ENCODE data around the gene TNFAIP8.

TNFAIP8 gene

DNA sequence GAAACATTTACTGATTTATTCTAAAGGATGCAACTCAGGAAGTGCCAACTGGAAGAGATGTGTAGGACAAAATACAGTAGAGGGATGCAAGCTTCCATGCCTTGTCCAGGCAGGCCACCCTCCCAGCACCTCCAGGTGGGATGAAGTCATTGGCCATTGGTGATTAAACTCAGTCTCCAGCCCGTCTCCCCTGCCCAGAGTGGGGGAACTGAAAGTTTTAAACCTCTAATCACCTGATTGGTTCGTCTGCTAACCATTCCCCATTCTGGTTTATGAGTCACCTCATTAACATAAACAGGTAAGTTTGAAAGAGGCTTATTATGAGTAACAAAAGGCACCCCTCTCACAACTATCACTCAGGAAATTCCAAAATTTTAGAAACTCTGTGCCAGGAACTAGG, 8.1 kb downstream of the TNFAIP8 start:
- H3K4me3 ChIP-seq (ENCODE audit: insufficient read depth, low read depth, low read length, poor library complexity, severe bottlenecking), result no peak overlapping the region
- no peaks in the 10 kb centered on the region for H3K9me3 ChIP-seq (ENCODE audit: control insufficient read depth, low read length)
- no peak for DNase-seq
- H3K27me3 ChIP-seq (replicated peaks; ENCODE audit: control insufficient read depth, insufficient read depth, low read length, poor library complexity, severe bottlenecking), result no peaks in the 10 kb centered on the region
- peaks cover 78% of the 10 kb centered on the region for H3K4me1 ChIP-seq (ENCODE audit: control insufficient read depth, insufficient read depth, low read length, poor library complexity, severe bottlenecking)
- no peak overlapping the region for H3K27ac ChIP-seq (ENCODE audit: insufficient read depth, low read length, poor library complexity, severe bottlenecking)
- H3K36me3 ChIP-seq (ENCODE audit: control insufficient read depth, insufficient read depth, low read length), result peaks cover 9% of the 10 kb centered on the region

DNA sequence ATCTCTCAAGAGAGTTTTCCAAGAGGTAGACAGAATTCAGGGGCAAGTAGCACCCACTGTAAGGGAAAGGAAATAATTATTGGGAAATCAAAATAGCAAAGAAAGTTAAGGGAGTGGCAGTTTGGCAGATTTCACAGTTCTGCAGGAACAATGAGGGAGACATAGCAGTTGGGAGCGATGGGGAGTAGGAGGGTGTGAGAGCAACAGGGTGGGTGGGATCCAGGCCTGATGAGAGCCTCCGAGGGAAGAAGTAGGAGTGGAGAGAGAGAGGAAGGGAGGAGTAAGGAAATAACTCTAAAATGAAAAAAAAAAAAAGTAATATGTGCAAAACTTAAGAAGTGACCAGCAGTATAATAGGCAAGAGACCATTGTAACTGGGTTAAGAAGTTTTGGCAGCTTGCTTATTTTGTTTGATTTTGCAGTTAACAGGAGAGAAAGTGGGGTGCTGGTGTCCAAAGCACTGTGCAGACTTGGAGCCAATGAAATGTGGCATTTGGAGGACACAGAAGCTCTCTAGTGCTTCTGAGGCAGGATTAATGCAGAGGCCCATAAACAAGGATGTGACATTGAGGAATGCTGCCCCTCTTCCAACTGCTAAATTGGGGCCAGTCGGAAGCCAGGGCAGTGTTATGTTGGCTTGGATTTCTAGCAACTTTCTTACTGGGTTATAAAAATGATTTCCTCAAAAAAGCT, 10.2 kb downstream of the TNFAIP8 start:
- peak overlapping the region; percentile 73 for H3K27ac ChIP-seq (ENCODE audit: insufficient read depth, low read length, poor library complexity, severe bottlenecking)

GRCh38 chr5:119366540-119366881, 10.7 kb downstream of the TNFAIP8 start:
- peaks cover 9% of the 10 kb centered on the region for H3K36me3 ChIP-seq (ENCODE audit: control insufficient read depth, insufficient read depth, low read length)

More for the DNA sequence above, 10.2 kb downstream of the TNFAIP8 start:
- DNase-seq, result no peak
- Histone ChIP-seq H3K4me1 (ENCODE audit: control insufficient read depth, insufficient read depth, low read length, poor library complexity, severe bottlenecking) (peaks cover 69% of the 10 kb centered on the region), H3K27me3 (replicated peaks; ENCODE audit: control insufficient read depth, insufficient read depth, low read length, poor library complexity, severe bottlenecking) (no peaks in the 10 kb centered on the region), H3K4me3 (ENCODE audit: insufficient read depth, low read depth, low read length, poor library complexity, severe bottlenecking) (no peak overlapping the region), H3K36me3 (ENCODE audit: control insufficient read depth, insufficient read depth, low read length) (peaks cover 9% of the 10 kb centered on the region), H3K9me3 (ENCODE audit: control insufficient read depth, low read length) (no peaks in the 10 kb centered on the region)

GRCh38 chr5:119367502-119368237, 11.9 kb downstream of the TNFAIP8 start:
- peaks cover 7% of the 10 kb centered on the region for H3K36me3 ChIP-seq (ENCODE audit: control insufficient read depth, insufficient read depth, low read length)
- H3K4me3 ChIP-seq (ENCODE audit: insufficient read depth, low read depth, low read length, poor library complexity, severe bottlenecking), result no peak overlapping the region
- H3K9me3 ChIP-seq (ENCODE audit: control insufficient read depth, low read length), result no peaks in the 10 kb centered on the region
- DNase-seq, result no peak
- H3K4me1 ChIP-seq (ENCODE audit: control insufficient read depth, insufficient read depth, low read length, poor library complexity, severe bottlenecking), result peaks cover 54% of the 10 kb centered on the region
- no peaks in the 10 kb centered on the region for H3K27me3 ChIP-seq (replicated peaks; ENCODE audit: control insufficient read depth, insufficient read depth, low read length, poor library complexity, severe bottlenecking)
- peak overlapping the region; percentile 73 for H3K27ac ChIP-seq (ENCODE audit: insufficient read depth, low read length, poor library complexity, severe bottlenecking)

More at GRCh38 chr5:119366540-119366881, 10.7 kb downstream of the TNFAIP8 start:
- H3K4me3 ChIP-seq (ENCODE audit: insufficient read depth, low read depth, low read length, poor library complexity, severe bottlenecking), result no peak overlapping the region
- no peaks in the 10 kb centered on the region for H3K9me3 ChIP-seq (ENCODE audit: control insufficient read depth, low read length)
- no peaks in the 10 kb centered on the region for H3K27me3 ChIP-seq (replicated peaks; ENCODE audit: control insufficient read depth, insufficient read depth, low read length, poor library complexity, severe bottlenecking)
- peaks cover 66% of the 10 kb centered on the region for H3K4me1 ChIP-seq (ENCODE audit: control insufficient read depth, insufficient read depth, low read length, poor library complexity, severe bottlenecking)
- peak in 1 of 3 donors; percentile 9 for DNase-seq
- H3K27ac ChIP-seq (ENCODE audit: insufficient read depth, low read length, poor library complexity, severe bottlenecking), result peak overlapping the region; percentile 73

DNA sequence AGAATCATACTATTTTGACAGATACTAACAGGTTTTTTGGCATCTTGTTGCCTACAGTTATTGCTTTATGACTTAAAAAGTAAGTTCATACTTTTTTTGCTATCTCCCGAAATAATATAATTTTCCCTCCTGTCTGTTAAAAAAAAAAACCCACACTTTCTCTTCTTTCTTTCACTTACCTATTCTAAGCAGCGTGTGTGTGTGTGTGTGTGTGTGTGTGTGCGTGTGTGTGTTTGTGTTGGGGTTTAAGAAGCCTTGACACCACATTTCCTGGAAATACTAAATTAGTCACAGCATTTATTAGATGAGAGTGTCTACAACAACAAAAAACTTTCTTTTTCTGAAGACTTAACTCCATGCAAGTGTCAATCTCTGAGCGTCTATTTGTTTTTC, 12.4 kb downstream of the TNFAIP8 start:
- H3K4me3 ChIP-seq (ENCODE audit: insufficient read depth, low read depth, low read length, poor library complexity, severe bottlenecking), result peak overlapping the region; percentile 15
- H3K27me3 ChIP-seq (replicated peaks; ENCODE audit: control insufficient read depth, insufficient read depth, low read length, poor library complexity, severe bottlenecking), result no peaks in the 10 kb centered on the region
- peak in 1 of 3 donors; percentile 35 for DNase-seq
- peaks cover 50% of the 10 kb centered on the region for H3K4me1 ChIP-seq (ENCODE audit: control insufficient read depth, insufficient read depth, low read length, poor library complexity, severe bottlenecking)
- peaks cover 6% of the 10 kb centered on the region for H3K36me3 ChIP-seq (ENCODE audit: control insufficient read depth, insufficient read depth, low read length)
- no peaks in the 10 kb centered on the region for H3K9me3 ChIP-seq (ENCODE audit: control insufficient read depth, low read length)
- H3K27ac ChIP-seq (ENCODE audit: insufficient read depth, low read length, poor library complexity, severe bottlenecking), result peak overlapping the region; percentile 73

- Histone ChIP-seq H3K27ac (ENCODE audit: insufficient read depth, low read length, poor library complexity, severe bottlenecking) (peak overlapping the region; percentile 19), H3K27me3 (replicated peaks; ENCODE audit: control insufficient read depth, insufficient read depth, low read length, poor library complexity, severe bottlenecking) (no peaks in the 10 kb centered on the region), H3K4me1 (ENCODE audit: control insufficient read depth, insufficient read depth, low read length, poor library complexity, severe bottlenecking) (peaks cover 46% of the 10 kb centered on the region), H3K9me3 (ENCODE audit: control insufficient read depth, low read length) (no peaks in the 10 kb centered on the region), H3K4me3 (ENCODE audit: insufficient read depth, low read depth, low read length, poor library complexity, severe bottlenecking) (no peak overlapping the region), H3K36me3 (ENCODE audit: control insufficient read depth, insufficient read depth, low read length) (peaks cover 8% of the 10 kb centered on the region)
- DNase-seq, result no peak
Measured at GRCh38 chr5:119370486-119370885, 14.7 kb downstream of the TNFAIP8 start.

- Histone ChIP-seq H3K36me3 (ENCODE audit: control insufficient read depth, insufficient read depth, low read length) (peaks cover 8% of the 10 kb centered on the region), H3K27me3 (replicated peaks; ENCODE audit: control insufficient read depth, insufficient read depth, low read length, poor library complexity, severe bottlenecking) (no peaks in the 10 kb centered on the region), H3K4me1 (ENCODE audit: control insufficient read depth, insufficient read depth, low read length, poor library complexity, severe bottlenecking) (peaks cover 39% of the 10 kb centered on the region), H3K9me3 (ENCODE audit: control insufficient read depth, low read length) (no peaks in the 10 kb centered on the region), H3K27ac (ENCODE audit: insufficient read depth, low read length, poor library complexity, severe bottlenecking) (no peak overlapping the region), H3K4me3 (ENCODE audit: insufficient read depth, low read depth, low read length, poor library complexity, severe bottlenecking) (no peak overlapping the region)
- no peak for DNase-seq
Measured at GRCh38 chr5:119371146-119371545, 15.3 kb downstream of the TNFAIP8 start.

DNA sequence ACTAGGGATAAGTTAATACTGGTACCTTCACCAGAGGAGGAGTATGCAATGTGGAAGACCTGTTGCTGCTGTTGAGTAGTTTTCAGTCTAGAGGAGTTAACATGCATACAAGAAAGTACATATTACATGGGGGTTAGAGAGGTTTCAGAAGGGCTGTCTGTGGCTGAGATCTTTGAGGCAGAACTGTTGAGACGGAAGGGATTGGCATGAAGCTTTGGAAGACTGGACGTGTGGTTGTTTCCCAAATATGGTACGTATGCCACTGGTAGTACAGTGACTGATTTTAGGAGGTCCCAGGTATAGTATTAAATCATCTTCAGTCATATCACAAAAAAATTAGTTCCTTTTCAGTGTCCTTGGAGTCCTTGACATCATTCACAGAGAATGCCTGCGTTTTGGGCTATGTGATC, 17.6 kb downstream of the TNFAIP8 start:
- H3K36me3 ChIP-seq (ENCODE audit: control insufficient read depth, insufficient read depth, low read length), result peaks cover 8% of the 10 kb centered on the region
- no peaks in the 10 kb centered on the region for H3K9me3 ChIP-seq (ENCODE audit: control insufficient read depth, low read length)
- H3K27ac ChIP-seq (ENCODE audit: insufficient read depth, low read length, poor library complexity, severe bottlenecking), result no peak overlapping the region
- peaks cover 22% of the 10 kb centered on the region for H3K4me1 ChIP-seq (ENCODE audit: control insufficient read depth, insufficient read depth, low read length, poor library complexity, severe bottlenecking)
- DNase-seq, result no peak
- H3K27me3 ChIP-seq (replicated peaks; ENCODE audit: control insufficient read depth, insufficient read depth, low read length, poor library complexity, severe bottlenecking), result no peaks in the 10 kb centered on the region
- no peak overlapping the region for H3K4me3 ChIP-seq (ENCODE audit: insufficient read depth, low read depth, low read length, poor library complexity, severe bottlenecking)

DNA sequence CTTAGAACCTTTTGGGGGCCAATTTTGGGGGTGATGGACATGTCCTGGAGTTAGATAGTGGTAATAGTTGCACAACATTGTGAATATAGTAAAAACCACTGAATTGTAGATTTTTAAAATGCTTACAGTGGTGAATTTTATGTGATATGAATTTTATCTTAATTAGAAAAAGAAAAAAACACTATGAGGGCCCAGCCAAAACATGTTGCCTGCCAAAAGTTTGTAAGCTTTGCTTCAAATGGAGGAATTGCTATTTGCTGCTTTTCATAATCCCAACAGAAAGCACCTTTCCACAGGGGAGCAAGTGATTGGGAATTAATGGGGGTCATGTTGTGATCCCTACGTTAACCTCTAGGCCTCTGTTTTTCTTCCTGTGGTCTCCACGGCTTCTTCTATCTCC, 19.1 kb downstream of the TNFAIP8 start:
- no peak for DNase-seq
- Histone ChIP-seq H3K4me3 (ENCODE audit: insufficient read depth, low read depth, low read length, poor library complexity, severe bottlenecking) (no peak overlapping the region), H3K36me3 (ENCODE audit: control insufficient read depth, insufficient read depth, low read length) (peaks cover 8% of the 10 kb centered on the region), H3K27me3 (replicated peaks; ENCODE audit: control insufficient read depth, insufficient read depth, low read length, poor library complexity, severe bottlenecking) (no peaks in the 10 kb centered on the region), H3K4me1 (ENCODE audit: control insufficient read depth, insufficient read depth, low read length, poor library complexity, severe bottlenecking) (peaks cover 13% of the 10 kb centered on the region), H3K9me3 (ENCODE audit: control insufficient read depth, low read length) (no peaks in the 10 kb centered on the region), H3K27ac (ENCODE audit: insufficient read depth, low read length, poor library complexity, severe bottlenecking) (no peak overlapping the region)

DNA sequence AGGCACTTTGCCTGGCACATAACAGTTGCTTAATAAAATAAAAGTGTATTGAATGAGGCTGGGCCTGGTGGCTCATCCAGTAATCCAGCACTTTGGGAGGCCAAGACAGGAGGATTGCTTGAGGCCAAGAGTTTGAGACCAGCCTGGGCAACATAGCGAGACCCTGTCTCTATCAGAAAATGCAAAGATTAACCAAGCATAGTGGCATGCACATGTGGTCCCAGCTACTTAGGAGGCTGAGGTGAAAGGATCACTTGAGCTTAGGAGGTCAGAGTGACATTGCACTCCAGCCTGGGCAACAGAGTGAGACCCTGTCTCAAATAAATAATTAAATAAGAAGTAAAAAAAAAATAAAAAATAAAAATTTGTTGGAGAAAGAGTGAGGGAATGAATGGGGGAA, 21.2 kb downstream of the TNFAIP8 start:
- no peaks in the 10 kb centered on the region for H3K9me3 ChIP-seq (ENCODE audit: control insufficient read depth, low read length)
- H3K27ac ChIP-seq (ENCODE audit: insufficient read depth, low read length, poor library complexity, severe bottlenecking), result no peak overlapping the region
- no peak overlapping the region for H3K4me3 ChIP-seq (ENCODE audit: insufficient read depth, low read depth, low read length, poor library complexity, severe bottlenecking)
- H3K36me3 ChIP-seq (ENCODE audit: control insufficient read depth, insufficient read depth, low read length), result peaks cover 8% of the 10 kb centered on the region
- no peak for DNase-seq
- H3K4me1 ChIP-seq (ENCODE audit: control insufficient read depth, insufficient read depth, low read length, poor library complexity, severe bottlenecking), result peaks cover 11% of the 10 kb centered on the region
- H3K27me3 ChIP-seq (replicated peaks; ENCODE audit: control insufficient read depth, insufficient read depth, low read length, poor library complexity, severe bottlenecking), result no peaks in the 10 kb centered on the region

All from effector memory CD4-positive, alpha-beta T cell (primary cell).